Heart left ventricle (tissue), 16 donors: ENCODE measurements around the gene SLC34A3. TPM values are rescaled to one million over a fixed set of nuclear protein-coding genes. Genes with fewer than 3 reads are reported as not detected.
"Not testable (repeated sequence)": the region's sequence is repeated elsewhere in the genome, so short reads cannot be mapped to it uniquely, and the experiment has no call there.

Experiments used
- ATAC-seq, 4 donors: fragments of 200-7000 bp; cut with Tn5 transposase; one replicate each; pipeline ENCODE4 v1.9.1; 2020 to 2022; ENCODE audit warnings: moderate library complexity in 4 of 4, mild to moderate bottlenecking in 3 of 4, moderate number of reproducible peaks in 1 of 4
- DNase-seq, 5 donors: peaks; one replicate each; pipeline ENCODE4 v3.0.0-alpha.2; 2020
- H3K27ac ChIP-seq, 12 donors: fragments of 200-600 bp; sonication (generic) in 4 of 12; one replicate each; pipeline versions ENCODE4 v1.5.0 to v1.8.0; 2016 to 2022; ENCODE audit warnings: mild to moderate bottlenecking in 2 of 12
- H3K27me3 ChIP-seq, 9 donors: fragments of 200-600 bp; sonication (generic) in 2 of 9; one replicate each; pipeline versions ENCODE4 v1.5.1 to v1.8.0; 2016 to 2022; ENCODE audit warnings: mild to moderate bottlenecking in 3 of 9
- H3K36me3 ChIP-seq, 9 donors: fragments of 200-600 bp; sonication (generic) in 2 of 9; one replicate each; pipeline versions ENCODE4 v1.5.0 to v1.8.0; 2018 to 2022; ENCODE audit warnings: mild to moderate bottlenecking in 2 of 9
- H3K4me1 ChIP-seq, 12 donors: fragments of 200-600 bp; sonication (generic) in 4 of 12; one replicate each; pipeline versions ENCODE4 v1.5.0 to v1.8.0; 2016 to 2022; ENCODE audit warnings: mild to moderate bottlenecking in 3 of 12
- H3K4me3 ChIP-seq, 12 donors: fragments of 200-600 bp; sonication (generic) in 4 of 12; one replicate each; pipeline versions ENCODE4 v1.5.0 to v1.8.0; 2017 to 2022; ENCODE audit warnings: mild to moderate bottlenecking in 9 of 12, moderate library complexity in 4 of 12
- H3K9me3 ChIP-seq, 12 donors: fragments of 200-600 bp; sonication (generic) in 4 of 12; one replicate each; pipeline versions ENCODE4 v1.5.0 to v1.8.0; 2016 to 2022; ENCODE audit warnings: mild to moderate bottlenecking in 1 of 12
- CTCF ChIP-seq, 12 donors: fragments of 200-600 bp; sonication (generic) in 4 of 12; IDR thresholded peaks; one replicate each; pipeline versions ENCODE4 v1.5.0 to v1.8.0; 2018 to 2022; ENCODE audit warnings: antibody characterized with exemption in 12 of 12, mild to moderate bottlenecking in 5 of 12
- POLR2A ChIP-seq, 2 donors: fragments of 450-650 bp; IDR thresholded peaks; one replicate each; pipeline ENCODE4 v1.6.1; 2017; ENCODE audit warnings: antibody characterized with exemption in 2 of 2, mild to moderate bottlenecking in 2 of 2, moderate library complexity in 2 of 2
- WGBS, 4 donors: extraction: QIAGEN DNeasy Blood & Tissue Kit in 2 of 4; methylation state at CpG; one replicate each; pipeline versions ENCODE4 v1.1.5 to v1.1.7; 2013 to 2018; 5-methylcytosine and 5-hydroxymethylcytosine counted together
- intact Hi-C, 10 donors: fragments of 100-400 bp; cut with DNase I; formaldehyde crosslinking; loops; one replicate each; pipeline versions ENCODE4 v1.11.1 to v1.14.2; 2022
- polyA plus RNA-seq, 2 donors: library from polyadenylated mRNA; stranded (reverse); fragments of 200-250 nt; gene quantifications; one replicate each; pipeline ENCODE4 v1.2.3, GENCODE V29; 2013
- total RNA-seq, 9 donors: library from RNA; depleted of rRNA in 2 of 9; stranded (reverse); fragments of >200 nt in 2 of 9; fragmentation: NEBNext Ultra II Directional in 3 of 9; extraction: Animal tissue kit (Norgen Biotek cat#: 25700) in 3 of 9; gene quantifications; one replicate each; pipeline versions ENCODE4 v1.1.0 to v1.2.4, GENCODE V29; 2016 to 2023
- donor health status: ischemic (EF 13 %, LVEDD 7.1; RV severe dilation, severe dysfunction).
- donor health status: healthy with polysubstance abuse.
- donor health status: DM: no; HTN: yes; CAD: no.
- donor health status: DM: no; HTN: no; CAD: no.
- donor health status: ischemic (EF 25% LVEDD 6.9; RV normal size, moderate dysfunction).
- donor health status: ischemic (EF 25% LVEDD 5.7; RV mildly dilated, moderate dysfunction).
- donor health status: healthy.
- donor health status: DM: yes; HTN: yes; CAD: no.
- donor health status: ischemic (EF 35%, LVEDD 5.7; RV mildly dilated, moderate dysfunction).
- donor health status: nonischemic (EF 11% LVEDD 7.7; RV severe dilation, severe dysfunction).
- donor health status: DM: yes; HTN: yes; CAD: no.
- donor health status: PGD.
- donor health status: ischemic (EF 29% LVEDD 5.4; RV normal size, mild dysfunction).
- donor health status: nonischemic (EF 23%, LVEDD 6.1; RV moderate dilation, normal function).

Gene SLC34A3
- total and polyA plus RNA-seq, 11 donors: not detected

GRCh38 chr9:137255448-137256114 is 24.9 kb downstream of the SLC34A3 start:
- Histone ChIP-seq H3K9me3 (no peaks in the 10 kb centered on the region), H3K27me3 (no peaks in the 10 kb centered on the region), H3K4me1 (peaks cover 7 to 33% (median 23%) of the 10 kb centered on the region in 12 donors), H3K36me3 (peaks cover 0 to 40% (median 29%) of the 10 kb centered on the region in 9 donors), H3K4me3 (peak overlapping the region; percentile 76 to 100 (median 99)), H3K27ac (peak overlapping the region; percentile 51 to 95 (median 84))
- DNase-seq (peak in 1 of 5 donors; percentile 52), ATAC-seq (peak in 3 of 4 donors; percentile 9 to 34 (median 27))
- TF ChIP-seq CTCF (IDR thresholded peaks at IDR 0.05): no peak
- no peak for TF ChIP-seq POLR2A (IDR thresholded peaks at IDR 0.05)
- intact Hi-C loops: loop anchor here in 1 of 10 donors (1.0 kb wide), 1 partner anchor 14 kb away; the partner anchor contains the start of gene TUBB4B
- WGBS, 4 donors: 2 to 7% (median 3%) methylated on average over 21 to 51 of the region's 51 CpGs

GRCh38 chr9:137256362-137256761 is 25.7 kb downstream of the SLC34A3 start:
- Histone ChIP-seq H3K27me3 (no peaks in the 10 kb centered on the region), H3K36me3 (peaks cover 0 to 40% (median 29%) of the 10 kb centered on the region in 9 donors), H3K4me3 (peak overlapping the region in 11 of 12 donors; percentile 87 to 100 (median 99)), H3K27ac (no peak overlapping the region), H3K9me3 (no peaks in the 10 kb centered on the region), H3K4me1 (peaks cover 7 to 28% (median 20%) of the 10 kb centered on the region in 12 donors)
- intact Hi-C loops: no loop called here
- no peak for ATAC-seq
- TF ChIP-seq CTCF (IDR thresholded peaks at IDR 0.05): no peak
- no peak for TF ChIP-seq POLR2A (IDR thresholded peaks at IDR 0.05)
- peak in 1 of 5 donors; percentile 59 for DNase-seq
- 74 to 81% (median 77%) methylated on average over 11 to 15 of the region's 15 CpGs for WGBS, 4 donors

GRCh38 chr9:137256856-137257255 is 26.2 kb downstream of the SLC34A3 start:
- Histone ChIP-seq H3K4me1 (peaks cover 7 to 28% (median 20%) of the 10 kb centered on the region in 12 donors), H3K27ac (no peak overlapping the region), H3K4me3 (peak overlapping the region in 6 of 12 donors; percentile 87 to 100 (median 99)), H3K36me3 (peaks cover 0 to 40% (median 29%) of the 10 kb centered on the region in 9 donors), H3K9me3 (no peaks in the 10 kb centered on the region), H3K27me3 (no peaks in the 10 kb centered on the region)
- intact Hi-C loops: no loop called here
- WGBS, 4 donors: 85 to 93% (median 90%) methylated on average over 14 to 15 of the region's 15 CpGs
- DNase-seq: peak in 1 of 5 donors; percentile 44
- ATAC-seq: no peak
- TF ChIP-seq POLR2A (IDR thresholded peaks at IDR 0.05) (no peak), CTCF (IDR thresholded peaks at IDR 0.05) (no peak)

GRCh38 chr9:137262173-137262908 is 31.6 kb downstream of the SLC34A3 start:
- H3K36me3 ChIP-seq: peaks cover 0 to 73% (median 53%) of the 10 kb centered on the region in 9 donors

More at GRCh38 chr9:137262173-137262908, 31.6 kb downstream of the SLC34A3 start:
- intact Hi-C loops, H3K27me3 ChIP-seq, H3K9me3 ChIP-seq, ATAC-seq, H3K27ac ChIP-seq, H3K4me3 ChIP-seq: not testable (repeated sequence)
- 30 to 57% (median 31%) methylated on average over 7 to 15 of the region's 15 CpGs for WGBS, 4 donors
- peak; percentile 38 to 58 (median 50) for TF ChIP-seq CTCF (IDR thresholded peaks at IDR 0.05)
- peak in 2 of 5 donors; percentile 25 to 32 for DNase-seq
- H3K4me1 ChIP-seq: peaks cover 0 to 16% (median 0%) of the 10 kb centered on the region in 12 donors
